GM23338 (cell line): ENCODE data around the gene CHRNA4. TPM values are rescaled to one million over a fixed set of nuclear protein-coding genes. Genes with fewer than 3 reads are reported as not detected.
A peak's percentile ranks its signal among the peaks of the same experiment; 100 is the strongest.

ENCODE experiments used
- ATAC-seq: fragments of 200-7000 bp; cut with Tn5 transposase; 3 replicates; pipeline ENCODE4 v1.9.1; 2020
- DNase-seq: peaks from one replicate; pipeline ENCODE4 v3.0.0-alpha.2; 2015; ENCODE audit warnings: low spot score
- H2AFZ ChIP-seq: fragments of 200-600 bp; sonication (generic); 2 replicates; pipeline ENCODE4 v1.8.0; 2016; ENCODE audit warnings: antibody characterized with exemption, mild to moderate bottlenecking, moderate library complexity
- H3F3A ChIP-seq: fragments of 200-600 bp; sonication (generic); replicated peaks from 2 replicates; pipeline ENCODE4 v1.8.0; 2017; ENCODE audit warnings: antibody characterized with exemption, mixed run types, low read depth
- H3K27ac ChIP-seq: fragments of 200-600 bp; sonication (generic); 2 replicates; pipeline ENCODE4 v1.6.1; 2016; ENCODE audit warnings: low read depth
- H3K27me3 ChIP-seq: fragments of 200-600 bp; sonication (generic); 2 replicates; pipeline ENCODE4 v1.8.0; 2016; ENCODE audit warnings: mild to moderate bottlenecking, mixed run types, moderate library complexity; ENCODE audit not compliant: insufficient read depth
- H3K36me3 ChIP-seq: fragments of 200-600 bp; sonication (generic); 2 replicates; pipeline ENCODE4 v1.8.0; 2016; ENCODE audit warnings: mild to moderate bottlenecking; ENCODE audit not compliant: insufficient read depth
- H3K4me1 ChIP-seq: fragments of 200-600 bp; sonication (generic); 2 replicates; pipeline ENCODE4 v1.8.0; 2016; ENCODE audit warnings: mild to moderate bottlenecking, moderate library complexity; ENCODE audit not compliant: insufficient read depth
- H3K4me2 ChIP-seq: fragments of 200-600 bp; sonication (generic); 2 replicates; pipeline ENCODE4 v1.7.1; 2017; ENCODE audit warnings: mixed run types
- H3K4me3 ChIP-seq: fragments of 200-600 bp; sonication (generic); 2 replicates; pipeline ENCODE4 v1.6.1; 2016; ENCODE audit warnings: mixed run types
- H3K79me2 ChIP-seq: fragments of 200-600 bp; sonication (generic); replicated peaks from 2 replicates; pipeline ENCODE4 v1.8.0; 2017; ENCODE audit warnings: mild to moderate bottlenecking; ENCODE audit not compliant: insufficient read depth
- H3K9me2 ChIP-seq: fragments of 200-600 bp; sonication (generic); 2 replicates; pipeline ENCODE4 v1.8.0; 2017; ENCODE audit not compliant: insufficient read depth
- H4K20me1 ChIP-seq: fragments of 200-600 bp; sonication (generic); replicated peaks from 2 replicates; pipeline ENCODE4 v1.8.0; 2017; ENCODE audit warnings: mild to moderate bottlenecking; ENCODE audit not compliant: insufficient read depth
- H3K27ac Mint-ChIP-seq: 2 replicates; pipeline ENCODE4 v1.8.0; 2020; ENCODE audit warnings: inconsistent platforms, mild to moderate bottlenecking, moderate library complexity, mixed read lengths
- H3K27me3 Mint-ChIP-seq: 3 replicates; pipeline ENCODE4 v1.8.0; 2022; ENCODE audit warnings: low read depth, mild to moderate bottlenecking, moderate library complexity, mixed read lengths, inconsistent platforms; ENCODE audit not compliant: insufficient read depth, poor library complexity
- H3K36me3 Mint-ChIP-seq: 3 replicates; pipeline ENCODE4 v1.8.0; 2021; ENCODE audit warnings: low read depth, mild to moderate bottlenecking, inconsistent platforms, moderate library complexity, mixed read lengths
- H3K4me1 Mint-ChIP-seq: 3 replicates; pipeline ENCODE4 v1.8.0; 2020; ENCODE audit warnings: mild to moderate bottlenecking, inconsistent platforms, mixed read lengths
- H3K4me3 Mint-ChIP-seq: 3 replicates; pipeline ENCODE4 v1.8.0; 2021; ENCODE audit warnings: moderate library complexity, mild to moderate bottlenecking, inconsistent platforms, mixed read lengths
- H3K9me3 Mint-ChIP-seq: 3 replicates; pipeline ENCODE4 v1.8.0; 2020; ENCODE audit warnings: moderate library complexity, mild to moderate bottlenecking, inconsistent platforms, mixed read lengths
- CREB1 ChIP-seq: fragments of 250-450 bp; sonication (Bioruptor Pico); IDR thresholded peaks from 2 replicates; pipeline ENCODE4 v1.5.0; 2020; ENCODE audit warnings: low read depth, mild to moderate bottlenecking, moderate library complexity
- EZH2phosphoT487 ChIP-seq: fragments of 200-600 bp; sonication (generic); IDR thresholded peaks from one replicate; pipeline ENCODE4 v1.8.1; 2018; ENCODE audit warnings: antibody characterized with exemption; ENCODE audit not compliant: unreplicated experiment
- JUNB ChIP-seq: IDR thresholded peaks from one replicate; pipeline ENCODE4 v1.6.1; 2016; ENCODE audit warnings: antibody characterized with exemption; ENCODE audit not compliant: unreplicated experiment
- NANOG ChIP-seq: IDR thresholded peaks from 2 replicates; pipeline ENCODE4 v1.6.1; 2016; ENCODE audit warnings: antibody characterized with exemption, borderline replicate concordance
- REST ChIP-seq: IDR thresholded peaks from one replicate; pipeline ENCODE4 v1.6.1; 2018; ENCODE audit warnings: antibody characterized with exemption; ENCODE audit not compliant: unreplicated experiment
- STAT1 ChIP-seq: IDR thresholded peaks from one replicate; pipeline ENCODE4 v1.6.1; 2016; ENCODE audit warnings: antibody characterized with exemption; ENCODE audit not compliant: unreplicated experiment
- ZNF114 ChIP-seq: fragments of 250-450 bp; sonication (Bioruptor Pico); IDR thresholded peaks from 2 replicates; pipeline ENCODE4 v1.5.0; 2020; ENCODE audit warnings: mild to moderate bottlenecking, moderate library complexity
- ZNF462 ChIP-seq: fragments of 250-450 bp; sonication (Bioruptor Pico); IDR thresholded peaks from 2 replicates; pipeline ENCODE4 v1.5.0; 2020; ENCODE audit warnings: mild to moderate bottlenecking, moderate library complexity
- polyA plus RNA-seq: library from polyadenylated mRNA; unstranded; fragments of >200 nt; fragmentation: Nextera tagmentation; extraction: Ambion mirVana; gene quantifications from 2 replicates; pipeline ENCODE4 v1.2.1, GENCODE V29; 2016
- total RNA-seq: library from RNA; depleted of rRNA; stranded (reverse); fragments of >200 nt; shearing (Covaris generic); gene quantifications from 2 replicates; pipeline ENCODE4 v1.2.3, GENCODE V29; 2014

The CHRNA4 gene
- total and polyA plus RNA-seq, 2 experiments from 2014 or later = 2.7 to 3.9 TPM

- peaks cover 22% of the 10 kb centered on the region for H3K36me3 Mint-ChIP-seq
- no peak overlapping the region for H3K4me3 Mint-ChIP-seq
- no peaks in the 10 kb centered on the region for H3K36me3 ChIP-seq
- H3K9me2 ChIP-seq = peaks cover 3% of the 10 kb centered on the region; the same call in 1 of the 2 replicates
- peaks cover 25% of the 10 kb centered on the region for H3K9me3 Mint-ChIP-seq
- H3K4me1 ChIP-seq = no peaks in the 10 kb centered on the region; the same call in 1 of the 2 replicates
- no peak overlapping the region for H3K4me2 ChIP-seq
- no peaks in the 10 kb centered on the region for H3K27me3 ChIP-seq
- DNase-seq (peak; percentile 71), ATAC-seq (peak; percentile 93)
- H3K27ac Mint-ChIP-seq = no peak overlapping the region
- no peak overlapping the region for H3K4me3 ChIP-seq
- H3F3A ChIP-seq = no peaks in the 10 kb centered on the region
- peaks cover 22% of the 10 kb centered on the region for H3K27me3 Mint-ChIP-seq
- H4K20me1 ChIP-seq = no peaks in the 10 kb centered on the region
- no peaks in the 10 kb centered on the region for H3K79me2 ChIP-seq
- H2AFZ ChIP-seq = no peak overlapping the region
- peaks cover 4% of the 10 kb centered on the region; the same call in 1 of the 3 replicates for H3K4me1 Mint-ChIP-seq
- H3K27ac ChIP-seq = no peak overlapping the region
- no peak for TF ChIP-seq JUNB
- TF ChIP-seq REST = no peak
- no peak for TF ChIP-seq EZH2phosphoT487
- TF ChIP-seq CREB1 (CRISPR knock-in tag) = no peak
- TF ChIP-seq ZNF114 = no peak
- TF ChIP-seq ZNF462 = no peak
- TF ChIP-seq STAT1 = no peak
- TF ChIP-seq NANOG = no peak
Observed at GRCh38 chr20:63330940-63331339, 30.2 kb downstream of the CHRNA4 start.
